AG04449 (cell line): ENCODE measurements around the gene CPLANE2.

Source experiments
- CTCF ChIA-PET: fragments of 350-600 bp; formaldehyde crosslinking; extraction: SDS; loops from one replicate; lab custom pipeline; 2021; ENCODE audit warnings: antibody characterized with exemption; lab: Yijun Ruan, JAX
- POLR2A ChIA-PET: fragments of 400-600, 350-600 bp; formaldehyde crosslinking; extraction: SDS; loops from one replicate; lab custom pipeline; 2020; ENCODE audit warnings: antibody characterized with exemption, inconsistent platforms; lab: Yijun Ruan, JAX
- DNase-seq: peaks from one replicate; pipeline ENCODE4 v3.0.0-alpha.2; 2010; ENCODE audit warnings: low read depth, low spot score
- H3K4me3 ChIP-seq: 2 replicates; pipeline ENCODE4 v1.5.1; 2011; ENCODE audit warnings: low read depth, mild to moderate bottlenecking, control low read depth, low read length
- CTCF ChIP-seq: IDR thresholded peaks from one replicate; pipeline ENCODE4 v1.5.1; 2011; ENCODE audit warnings: mild to moderate bottlenecking, moderate library complexity, low read length, control low read depth, inconsistent platforms; ENCODE audit not compliant: insufficient read depth; ENCODE audit errors: missing control alignments

Gene CPLANE2

GRCh38 chr1:16213013-16213412 is 24.0 kb downstream of the CPLANE2 start:
- TF ChIP-seq CTCF: no peak
- DNase-seq: no peak
- CTCF ChIA-PET: interaction anchor here (0.7 to 1.0 kb wide), 3 partner anchors 103 to 150 kb away, joined by 3 to 4 read pairs (median 4); no protein-coding TSS in a partner anchor
- POLR2A ChIA-PET: no interaction called here
- H3K4me3 ChIP-seq: no peak overlapping the region

- ChIA-PET POLR2A (no interaction called here), CTCF (interaction anchor here (1.0 to 3.3 kb wide), 2 partner anchors 32 to 151 kb away, joined by 4 to 16 read pairs; no protein-coding TSS in a partner anchor)
- no peak for DNase-seq
- no peak for TF ChIP-seq CTCF
- no peak within 1 kb of the TSS for H3K4me3 ChIP-seq
These were observed 24.6 kb downstream of the CPLANE2 start, which contains the start of gene ARHGEF19 for GRCh38 chr1:16212251-16212961. TSS of gene ARHGEF19 (minus strand) at chr1:16212652. CDS start at chr1:16209054, 3,598 bp downstream.

GRCh38 chr1:16211824-16212223 is 25.2 kb downstream of the CPLANE2 start:
- ChIA-PET CTCF (interaction anchor here (0.7 to 3.3 kb wide), 5 partner anchors 33 to 230 kb away, joined by 3 to 16 read pairs (median 5); no protein-coding TSS in a partner anchor), POLR2A (no interaction called here)
- DNase-seq: no peak
- no peak overlapping the region for H3K4me3 ChIP-seq
- no peak for TF ChIP-seq CTCF

GRCh38 chr1:16210581-16210980 is 26.4 kb downstream of the CPLANE2 start:
- TF ChIP-seq CTCF: no peak
- H3K4me3 ChIP-seq: no peak overlapping the region
- ChIA-PET POLR2A (no interaction called here), CTCF (interaction anchor here (1.6 to 3.3 kb wide), 2 partner anchors 34 to 128 kb away, joined by 5 to 16 read pairs; no protein-coding TSS in a partner anchor)
- no peak for DNase-seq

- H3K4me3 ChIP-seq: no peak overlapping the region
- ChIA-PET POLR2A (no interaction called here), CTCF (interaction anchor here (1.0 to 3.3 kb wide), 2 partner anchors 35 to 51 kb away, joined by 3 to 16 read pairs; no protein-coding TSS in a partner anchor)
- DNase-seq: no peak
- TF ChIP-seq CTCF: no peak
These were observed 27.1 kb downstream of the CPLANE2 start for GRCh38 chr1:16209847-16210407.
